ENCODE measurements around the gene PPFIA3.

PPFIA3 gene

GRCh38 chr19:49148784-49149651 is 29.7 kb downstream of the PPFIA3 start:
- peaks cover 66% of the 10 kb centered on the region for H3K4me1 Mint-ChIP-seq
- peaks cover 10% of the 10 kb centered on the region for H3K9me3 Mint-ChIP-seq
- no peak for TF ChIP-seq CTCF (IDR thresholded peaks at IDR 0.05)
- peaks cover 2% of the 10 kb centered on the region for H3K36me3 Mint-ChIP-seq (ENCODE audit: low read depth)
- H3K4me3 Mint-ChIP-seq = peak overlapping the region; percentile 89
- H3K27ac Mint-ChIP-seq = peak overlapping the region; percentile 96
- peak; percentile 100 for DNase-seq
- peaks cover 26% of the 10 kb centered on the region for H3K27me3 Mint-ChIP-seq (ENCODE audit: low read depth, poor library complexity)

DNA sequence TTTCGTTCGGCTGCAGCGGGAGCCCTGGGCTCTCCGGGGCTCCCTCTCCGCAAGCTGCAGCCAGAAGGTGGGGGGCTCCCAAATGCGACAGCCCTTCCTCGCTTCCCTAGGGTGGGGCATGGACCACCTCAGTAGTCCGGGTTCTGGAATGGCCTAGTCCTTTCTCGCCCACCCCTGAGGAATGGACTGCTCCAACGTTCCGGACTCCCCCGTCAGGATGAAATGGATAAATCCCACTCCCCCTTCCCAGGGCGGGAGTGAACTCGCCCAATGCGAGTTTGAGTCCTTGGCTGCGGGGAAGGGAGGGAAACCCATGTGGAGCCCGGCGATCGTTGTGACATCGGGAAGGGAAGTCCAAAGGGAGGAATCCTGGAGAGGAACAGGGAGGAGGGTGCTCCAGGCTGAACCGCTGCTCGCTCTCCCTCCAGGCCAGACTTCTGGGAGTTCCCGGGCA is 30.3 kb downstream of the PPFIA3 start:
- no peak for TF ChIP-seq CTCF (IDR thresholded peaks at IDR 0.05)
- DNase-seq = peak; percentile 74
- H3K27ac Mint-ChIP-seq = peak overlapping the region; percentile 96
- peaks cover 17% of the 10 kb centered on the region for H3K9me3 Mint-ChIP-seq
- H3K27me3 Mint-ChIP-seq (ENCODE audit: low read depth, poor library complexity) = peaks cover 26% of the 10 kb centered on the region
- peaks cover 9% of the 10 kb centered on the region for H3K36me3 Mint-ChIP-seq (ENCODE audit: low read depth)
- H3K4me1 Mint-ChIP-seq = peaks cover 72% of the 10 kb centered on the region
- peak overlapping the region; percentile 89 for H3K4me3 Mint-ChIP-seq

- DNase-seq = peak; percentile 93
These were observed 31.0 kb downstream of the PPFIA3 start for GRCh38 chr19:49150106-49150943.

GRCh38 chr19:49150944-49151243 is 31.6 kb downstream of the PPFIA3 start:
- no peak overlapping the region for H3K27ac Mint-ChIP-seq
- H3K9me3 Mint-ChIP-seq = peaks cover 20% of the 10 kb centered on the region

More at GRCh38 chr19:49150106-49150943, 31.0 kb downstream of the PPFIA3 start:
- no peak for TF ChIP-seq CTCF (IDR thresholded peaks at IDR 0.05)
- Mint-ChIP-seq H3K4me1 (peaks cover 76% of the 10 kb centered on the region), H3K27ac (peak overlapping the region; percentile 96), H3K27me3 (ENCODE audit: low read depth, poor library complexity) (peaks cover 31% of the 10 kb centered on the region), H3K4me3 (peak overlapping the region; percentile 89), H3K9me3 (peaks cover 20% of the 10 kb centered on the region), H3K36me3 (ENCODE audit: low read depth) (peaks cover 12% of the 10 kb centered on the region)

More at GRCh38 chr19:49150944-49151243, 31.6 kb downstream of the PPFIA3 start:
- H3K27me3 Mint-ChIP-seq (ENCODE audit: low read depth, poor library complexity) = peaks cover 31% of the 10 kb centered on the region
- H3K4me3 Mint-ChIP-seq = peak overlapping the region; percentile 89
- H3K36me3 Mint-ChIP-seq (ENCODE audit: low read depth) = peaks cover 12% of the 10 kb centered on the region
- TF ChIP-seq CTCF (IDR thresholded peaks at IDR 0.05) = no peak
- no peak for DNase-seq
- H3K4me1 Mint-ChIP-seq = peaks cover 76% of the 10 kb centered on the region

Data from nephron progenitor cell (in vitro differentiated cells).